Epidermal melanocyte (primary cell): ENCODE measurements around the gene ZNF462.

Experiments used
- DNase-seq: peaks from one replicate; pipeline ENCODE4 v3.0.0; 2011; ENCODE audit warnings: low spot score; ENCODE audit not compliant: insufficient read length

The ZNF462 gene

GRCh38 chr9:106864373-106865143, 1.6 kb downstream of the ZNF462 start:
- no peak for DNase-seq

DNA sequence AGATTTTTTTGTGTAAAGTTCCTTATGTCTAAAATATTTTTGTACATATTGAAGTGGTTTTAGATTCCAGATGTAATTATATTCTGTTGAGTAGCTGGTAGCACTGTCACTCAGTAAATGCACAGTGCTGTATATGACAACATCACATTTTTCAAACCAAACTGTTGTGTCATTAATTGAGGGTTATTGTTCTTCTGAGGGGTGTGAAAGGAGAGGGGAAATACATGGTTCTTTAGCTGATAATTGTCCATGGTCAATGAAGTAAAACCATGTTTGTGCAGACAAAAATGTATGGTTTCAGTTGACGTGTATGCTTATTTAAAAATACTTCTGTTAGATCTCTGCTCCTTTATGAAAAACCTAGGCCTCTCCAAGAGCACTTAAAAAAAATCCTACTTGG, 3.3 kb downstream of the ZNF462 start:
- DNase-seq: no peak

GRCh38 chr9:106867286-106867685, 4.3 kb downstream of the ZNF462 start:
- no peak for DNase-seq

- no peak for DNase-seq
Observed at GRCh38 chr9:106868087-106868486, 5.1 kb downstream of the ZNF462 start.

DNA sequence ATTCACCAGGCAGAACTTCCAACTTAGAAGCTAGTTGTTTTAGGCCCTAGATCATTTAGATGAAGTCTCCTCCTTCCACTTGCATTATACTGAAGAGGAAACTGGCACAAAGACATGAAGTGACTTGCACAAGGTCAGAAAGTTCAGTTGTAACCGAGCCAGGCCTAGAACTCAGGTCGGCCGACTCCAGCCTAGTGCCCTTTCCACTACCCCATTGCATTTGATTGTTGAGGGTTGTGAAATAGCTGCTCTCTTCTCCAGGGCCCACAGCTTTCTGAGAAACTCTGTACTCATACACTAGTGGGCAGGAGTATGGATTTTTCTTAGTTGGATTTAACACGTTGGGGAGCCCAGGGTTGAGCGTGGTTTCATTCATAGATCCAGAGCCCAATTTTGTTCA, 5.6 kb downstream of the ZNF462 start:
- DNase-seq: no peak

- no peak for DNase-seq
Observed at GRCh38 chr9:106869028-106869427, 6.1 kb downstream of the ZNF462 start.

- DNase-seq: no peak
Observed at GRCh38 chr9:106869458-106869857, 6.5 kb downstream of the ZNF462 start.

DNA sequence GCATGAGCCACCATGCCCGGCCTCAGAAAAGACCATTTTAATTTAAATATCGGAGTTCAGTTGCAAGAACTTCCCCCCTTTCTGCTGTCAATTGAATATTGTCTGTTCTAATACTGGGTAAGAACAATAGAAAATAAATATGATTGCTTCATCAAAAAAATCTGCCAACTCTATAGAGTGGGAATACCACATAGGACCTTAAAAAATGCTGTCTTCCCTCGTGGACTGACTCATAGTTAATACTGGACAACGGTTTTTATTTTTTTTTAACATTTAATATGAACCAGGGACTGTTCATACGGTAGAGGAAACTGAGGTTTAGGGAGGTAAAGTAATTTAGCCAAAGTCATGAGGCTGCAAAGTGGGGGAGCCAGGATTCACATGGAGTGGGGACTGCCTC, 9.7 kb downstream of the ZNF462 start:
- no peak for DNase-seq

DNA sequence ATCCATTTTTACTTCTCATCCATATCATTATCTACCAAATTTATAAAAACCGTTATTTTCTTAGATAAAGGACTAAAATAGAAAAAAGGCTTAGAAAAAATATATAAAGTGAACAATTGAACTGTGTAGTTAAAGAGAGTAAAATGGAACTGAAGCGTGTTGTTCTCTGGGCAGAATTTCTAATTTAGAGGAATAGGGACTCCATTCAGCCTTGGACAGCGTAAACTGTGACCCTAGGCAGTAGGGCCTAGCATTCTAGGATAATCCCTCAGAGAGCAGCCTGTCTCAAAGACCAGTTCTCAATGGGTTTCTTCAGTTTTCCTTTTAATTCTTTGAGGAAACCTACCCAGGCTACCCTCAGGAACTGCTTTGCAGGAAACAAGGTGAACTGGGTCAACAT, 11.1 kb downstream of the ZNF462 start:
- DNase-seq: no peak

DNA sequence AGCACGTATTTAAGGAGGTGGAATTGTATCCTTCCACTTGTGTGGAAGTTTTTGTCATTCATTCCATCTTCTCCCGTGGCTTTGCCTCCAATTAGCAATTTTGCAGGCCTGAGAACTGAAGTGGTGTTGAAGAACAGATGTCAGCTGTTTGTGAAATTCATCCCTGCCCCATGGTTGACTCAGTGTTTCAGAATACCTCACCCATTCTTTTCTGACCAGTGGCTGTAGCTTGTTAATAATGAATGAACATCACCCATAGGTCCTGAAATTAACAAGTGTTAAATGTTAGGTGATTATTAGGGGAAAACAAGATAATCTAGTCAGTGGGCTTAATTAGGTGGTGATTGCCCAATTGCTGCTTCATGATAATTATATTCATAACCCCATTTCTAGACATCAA, 11.7 kb downstream of the ZNF462 start:
- no peak for DNase-seq

GRCh38 chr9:106875529-106875928, 12.6 kb downstream of the ZNF462 start:
- DNase-seq: no peak

GRCh38 chr9:106877345-106877744, 14.4 kb downstream of the ZNF462 start:
- no peak for DNase-seq

- no peak for DNase-seq
Observed at GRCh38 chr9:106878081-106878837, 15.3 kb downstream of the ZNF462 start.

DNA sequence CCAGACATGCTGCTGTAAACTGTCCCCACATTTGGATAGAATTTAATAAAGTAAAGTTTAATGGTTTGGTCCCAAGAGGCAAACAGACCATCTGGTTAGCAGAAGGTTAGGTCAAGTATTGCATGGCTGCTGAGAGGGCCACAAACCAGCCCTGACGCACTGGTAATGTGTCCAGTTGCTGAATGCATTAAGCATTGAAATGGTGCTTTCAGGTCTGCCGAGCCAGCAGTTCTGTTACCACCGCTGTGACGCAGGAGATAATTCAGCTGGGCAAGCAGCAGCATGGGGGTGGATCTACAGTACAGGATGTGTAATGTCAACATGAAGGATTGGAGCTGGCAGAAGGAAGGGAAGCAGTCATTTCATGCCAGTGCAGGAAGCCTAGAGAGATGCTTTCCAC, 16.0 kb downstream of the ZNF462 start:
- no peak for DNase-seq

DNA sequence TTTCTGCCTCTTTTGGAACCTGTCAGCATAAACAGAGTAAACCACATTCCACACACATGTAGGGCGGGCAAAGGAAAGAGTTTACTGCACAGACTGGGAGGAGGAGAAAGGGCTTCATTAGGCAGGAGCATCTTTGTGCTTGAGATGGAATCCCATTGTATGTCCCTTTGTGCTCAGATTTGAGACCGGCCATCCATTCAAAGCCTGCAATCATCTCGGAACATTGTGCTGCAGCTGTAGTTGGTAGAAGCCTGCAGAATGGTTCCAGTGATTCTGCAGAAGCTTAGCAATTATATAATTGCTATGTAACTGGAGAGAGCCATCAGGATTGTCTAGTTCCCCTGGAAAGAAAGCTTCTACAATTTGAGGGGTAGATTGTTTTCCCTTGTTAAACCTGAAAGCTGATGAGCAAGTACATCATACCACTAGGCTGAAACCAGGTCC, 16.5 kb downstream of the ZNF462 start:
- DNase-seq: no peak

DNA sequence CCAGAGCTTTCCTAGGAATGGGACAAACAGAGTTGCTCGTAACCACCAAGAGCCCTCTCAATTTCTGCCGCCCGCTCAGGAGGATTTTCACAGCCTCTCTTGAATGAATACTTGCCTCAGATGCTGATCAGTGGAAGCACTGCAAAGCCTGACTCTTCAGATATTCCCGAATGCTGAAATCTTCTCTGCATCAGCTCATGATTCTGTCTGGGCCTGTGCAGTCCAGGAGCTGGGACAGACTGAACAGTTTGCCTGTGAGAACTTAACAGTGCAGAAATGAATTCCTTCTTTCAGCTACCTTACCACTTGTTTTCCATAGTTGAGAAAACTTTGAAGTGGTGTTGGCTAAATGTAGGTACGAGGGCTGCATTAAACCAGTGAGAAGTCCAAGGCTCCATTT, 17.1 kb downstream of the ZNF462 start:
- DNase-seq: no peak

- no peak for DNase-seq
Observed at GRCh38 chr9:106880863-106881262, 17.9 kb downstream of the ZNF462 start.

GRCh38 chr9:106883030-106883429, 20.1 kb downstream of the ZNF462 start:
- no peak for DNase-seq

- no peak for DNase-seq
Observed at GRCh38 chr9:106883626-106884190, 20.7 kb downstream of the ZNF462 start.

DNA sequence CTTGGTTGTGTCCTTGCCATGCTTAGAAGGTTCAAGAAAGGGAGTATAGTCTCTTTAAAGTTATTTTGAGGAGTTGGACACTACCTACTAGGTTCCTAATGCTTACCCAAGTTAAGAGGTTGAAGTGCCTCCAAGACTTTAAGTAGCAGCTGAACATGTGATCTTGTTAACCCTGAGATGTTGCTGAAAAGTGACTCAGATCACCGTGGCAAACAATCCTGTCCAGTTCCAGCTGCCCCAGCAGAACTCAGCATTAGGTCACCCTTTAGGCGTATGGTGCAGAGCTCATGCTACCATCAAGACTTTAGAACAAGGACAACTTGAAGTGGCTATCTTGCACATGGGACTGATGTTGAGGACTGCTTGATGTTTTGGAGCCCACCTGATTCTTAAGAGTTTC, 22.5 kb downstream of the ZNF462 start:
- DNase-seq: no peak

DNA sequence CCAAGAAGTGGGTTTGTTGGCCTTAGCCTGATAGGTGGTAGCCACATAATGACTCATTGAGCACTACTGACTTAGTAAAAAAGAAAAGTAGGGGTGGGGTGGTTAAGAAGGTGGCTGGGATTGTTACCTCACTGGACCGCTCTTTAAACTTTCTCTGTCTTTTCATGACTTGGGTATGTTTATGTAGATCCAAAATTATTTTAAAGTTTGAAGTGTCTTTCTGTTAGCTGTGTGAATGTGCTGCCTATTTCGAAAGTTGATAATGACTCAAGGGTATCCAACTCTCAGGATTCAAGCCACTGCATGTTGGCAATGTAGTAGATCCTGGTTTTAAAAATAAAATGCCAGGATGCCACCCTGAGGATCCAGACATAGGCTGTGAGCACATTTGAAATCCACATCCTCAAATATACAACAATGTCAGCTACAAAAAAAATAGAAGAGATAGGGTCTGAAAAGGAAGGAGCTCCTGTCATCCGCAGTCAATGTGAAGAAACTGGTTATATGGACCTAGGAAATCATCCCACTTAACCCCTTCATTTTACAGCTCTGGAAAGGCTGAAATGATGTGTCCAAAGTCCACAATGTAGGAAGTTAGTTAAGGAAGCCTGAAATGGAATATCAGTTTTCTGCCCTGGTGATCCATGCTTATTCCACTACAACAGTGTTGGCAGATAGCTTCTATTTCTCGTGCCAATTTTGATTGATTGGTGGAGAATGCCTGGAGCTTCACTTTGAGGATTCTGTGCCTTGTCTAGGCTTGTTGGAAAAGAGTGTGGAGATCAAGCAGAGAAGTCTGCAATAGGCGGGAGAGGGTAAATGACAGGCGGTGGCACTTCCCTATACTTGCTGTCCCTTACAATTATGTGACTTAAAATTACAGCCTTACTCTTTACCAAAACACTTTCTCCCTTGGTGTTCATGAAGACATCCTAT, 23.4 kb downstream of the ZNF462 start:
- no peak for DNase-seq
